ENCODE measurements around the gene PLA2G4E. TPM values are rescaled to one million over a fixed set of nuclear protein-coding genes. Genes with fewer than 3 reads are reported as not detected.

Gene PLA2G4E
- total RNA-seq, 1 experiment from 2014 or later = not detected

GRCh38 chr15:41999290-42000285 is 21.3 kb downstream of the PLA2G4E start:
- Histone ChIP-seq H3K36me3 (no peaks in the 10 kb centered on the region), H3K4me1 (replicated peaks) (no peaks in the 10 kb centered on the region), H3K27ac (no peak overlapping the region), H3K4me3 (no peak overlapping the region), H3K9me3 (replicated peaks) (no peaks in the 10 kb centered on the region), H3K27me3 (replicated peaks) (peaks cover 11% of the 10 kb centered on the region)
- DNase-seq (ENCODE audit: low read depth in 1 of 2, low spot score in 2 of 2) = no peak

GRCh38 chr15:41997845-41998244 is 23.0 kb downstream of the PLA2G4E start:
- Histone ChIP-seq H3K36me3 (no peaks in the 10 kb centered on the region), H3K4me1 (replicated peaks) (no peaks in the 10 kb centered on the region), H3K4me3 (no peak overlapping the region), H3K27ac (no peak overlapping the region), H3K27me3 (replicated peaks) (peaks cover 8% of the 10 kb centered on the region; the same call in 1 of the 2 replicates), H3K9me3 (replicated peaks) (no peaks in the 10 kb centered on the region)
- no peak for DNase-seq (ENCODE audit: low read depth in 1 of 2, low spot score in 2 of 2)

GRCh38 chr15:41996921-41997592 is 23.8 kb downstream of the PLA2G4E start:
- DNase-seq (ENCODE audit: low read depth in 1 of 2, low spot score in 2 of 2) = no peak
- Histone ChIP-seq H3K27me3 (replicated peaks) (peaks cover 8% of the 10 kb centered on the region; the same call in 1 of the 2 replicates), H3K4me1 (replicated peaks) (no peaks in the 10 kb centered on the region), H3K27ac (no peak overlapping the region), H3K36me3 (no peaks in the 10 kb centered on the region), H3K4me3 (no peak overlapping the region), H3K9me3 (replicated peaks) (no peaks in the 10 kb centered on the region)

GRCh38 chr15:41996376-41996775 is 24.5 kb downstream of the PLA2G4E start:
- Histone ChIP-seq H3K4me1 (replicated peaks) (no peaks in the 10 kb centered on the region), H3K9me3 (replicated peaks) (no peaks in the 10 kb centered on the region), H3K36me3 (no peaks in the 10 kb centered on the region), H3K4me3 (no peak overlapping the region), H3K27me3 (replicated peaks) (peaks cover 3% of the 10 kb centered on the region; the same call in 1 of the 2 replicates), H3K27ac (no peak overlapping the region)
- DNase-seq (ENCODE audit: low read depth in 1 of 2, low spot score in 2 of 2) = no peak

GRCh38 chr15:41995476-41995855 is 25.4 kb downstream of the PLA2G4E start:
- H3K27ac ChIP-seq = no peak overlapping the region
- H3K36me3 ChIP-seq = no peaks in the 10 kb centered on the region
- no peak for DNase-seq (ENCODE audit: low read depth in 1 of 2, low spot score in 2 of 2)
- H3K4me3 ChIP-seq = no peak overlapping the region
- H3K4me1 ChIP-seq (replicated peaks) = no peaks in the 10 kb centered on the region
- no peaks in the 10 kb centered on the region for H3K9me3 ChIP-seq (replicated peaks)
- H3K27me3 ChIP-seq (replicated peaks) = no peaks in the 10 kb centered on the region

GRCh38 chr15:41994772-41995475 is 25.9 kb downstream of the PLA2G4E start:
- H3K27ac ChIP-seq = no peak overlapping the region
- no peaks in the 10 kb centered on the region for H3K27me3 ChIP-seq (replicated peaks)
- H3K4me3 ChIP-seq = no peak overlapping the region
- H3K4me1 ChIP-seq (replicated peaks) = no peaks in the 10 kb centered on the region
- DNase-seq (ENCODE audit: low read depth in 1 of 2, low spot score in 2 of 2) = no peak
- H3K36me3 ChIP-seq = no peaks in the 10 kb centered on the region
- no peaks in the 10 kb centered on the region for H3K9me3 ChIP-seq (replicated peaks)

GRCh38 chr15:41994171-41994650 is 26.6 kb downstream of the PLA2G4E start:
- H3K36me3 ChIP-seq = no peaks in the 10 kb centered on the region
- H3K4me3 ChIP-seq = no peak overlapping the region
- no peak overlapping the region for H3K27ac ChIP-seq
- H3K27me3 ChIP-seq (replicated peaks) = no peaks in the 10 kb centered on the region
- no peak for DNase-seq (ENCODE audit: low read depth in 1 of 2, low spot score in 2 of 2)
- H3K9me3 ChIP-seq (replicated peaks) = no peaks in the 10 kb centered on the region
- H3K4me1 ChIP-seq (replicated peaks) = no peaks in the 10 kb centered on the region

- Histone ChIP-seq H3K9me3 (replicated peaks) (no peaks in the 10 kb centered on the region), H3K4me3 (no peak overlapping the region), H3K36me3 (no peaks in the 10 kb centered on the region), H3K4me1 (replicated peaks) (no peaks in the 10 kb centered on the region), H3K27ac (no peak overlapping the region), H3K27me3 (replicated peaks) (no peaks in the 10 kb centered on the region)
- no peak for DNase-seq (ENCODE audit: low read depth in 1 of 2, low spot score in 2 of 2)
These were observed 27.2 kb downstream of the PLA2G4E start for GRCh38 chr15:41993472-41994170.

- no peak overlapping the region for H3K27ac ChIP-seq
- no peaks in the 10 kb centered on the region for H3K36me3 ChIP-seq
- DNase-seq (ENCODE audit: low read depth in 1 of 2, low spot score in 2 of 2) = no peak
- H3K9me3 ChIP-seq (replicated peaks) = no peaks in the 10 kb centered on the region
- no peaks in the 10 kb centered on the region for H3K4me1 ChIP-seq (replicated peaks)
- no peaks in the 10 kb centered on the region for H3K27me3 ChIP-seq (replicated peaks)
- H3K4me3 ChIP-seq = no peak overlapping the region
These were observed 28.0 kb downstream of the PLA2G4E start for GRCh38 chr15:41992803-41993190.

GRCh38 chr15:41992151-41992802 is 28.6 kb downstream of the PLA2G4E start:
- Histone ChIP-seq H3K27ac (no peak overlapping the region), H3K4me3 (no peak overlapping the region), H3K36me3 (no peaks in the 10 kb centered on the region), H3K4me1 (replicated peaks) (no peaks in the 10 kb centered on the region), H3K27me3 (replicated peaks) (no peaks in the 10 kb centered on the region), H3K9me3 (replicated peaks) (no peaks in the 10 kb centered on the region)
- no peak for DNase-seq (ENCODE audit: low read depth in 1 of 2, low spot score in 2 of 2)

GRCh38 chr15:41990691-41991090 is 30.2 kb downstream of the PLA2G4E start:
- H3K27ac ChIP-seq = no peak overlapping the region

GRCh38 chr15:41990243-41990605 is 30.6 kb downstream of the PLA2G4E start:
- no peak overlapping the region for H3K4me3 ChIP-seq
- H3K27ac ChIP-seq = no peak overlapping the region
- H3K36me3 ChIP-seq = no peaks in the 10 kb centered on the region
- H3K9me3 ChIP-seq (replicated peaks) = no peaks in the 10 kb centered on the region
- no peak for DNase-seq (ENCODE audit: low read depth in 1 of 2, low spot score in 2 of 2)
- no peaks in the 10 kb centered on the region for H3K4me1 ChIP-seq (replicated peaks)
- no peaks in the 10 kb centered on the region for H3K27me3 ChIP-seq (replicated peaks)

More at GRCh38 chr15:41990691-41991090, 30.2 kb downstream of the PLA2G4E start:
- H3K9me3 ChIP-seq (replicated peaks) = no peaks in the 10 kb centered on the region
- no peak for DNase-seq (ENCODE audit: low read depth in 1 of 2, low spot score in 2 of 2)
- no peak overlapping the region for H3K4me3 ChIP-seq
- no peaks in the 10 kb centered on the region for H3K36me3 ChIP-seq
- no peaks in the 10 kb centered on the region for H3K4me1 ChIP-seq (replicated peaks)
- H3K27me3 ChIP-seq (replicated peaks) = no peaks in the 10 kb centered on the region
